ENCODE data around the gene CDC37. TPM values are rescaled to one million over a fixed set of nuclear protein-coding genes. Genes with fewer than 3 reads are reported as not detected.

The CDC37 gene
- total RNA-seq, 2 experiments from 2014 or later: 269 to 332 TPM

- BruUV-seq (replicated peaks): no TSS peak
- no peaks in the 10 kb centered on the region for H3K9me3 ChIP-seq (ENCODE audit: low read length)
- H2AFZ ChIP-seq (ENCODE audit: low read length): no peak overlapping the region
- POLR2A ChIA-PET: no interaction called here
- no peaks in the 10 kb centered on the region for H3K4me1 ChIP-seq (ENCODE audit: insufficient read depth, low read length, poor library complexity, severe bottlenecking)
- no peak overlapping the region for H3K27ac ChIP-seq (ENCODE audit: low read depth, low read length, poor library complexity, severe bottlenecking)
- CTCF ChIA-PET (ENCODE audit: unreplicated experiment): no interaction called here
- no peak overlapping the region for H3K4me3 ChIP-seq (ENCODE audit: low read depth, low read length, poor library complexity, severe bottlenecking)
- no peaks in the 10 kb centered on the region for H4K20me1 ChIP-seq (ENCODE audit: insufficient read depth, low read length)
- H3K4me2 ChIP-seq (ENCODE audit: low read length): no peak overlapping the region
- no peak for TF ChIP-seq EZH2phosphoT487 (IDR thresholded peaks at IDR 0.05; ENCODE audit: borderline replicate concordance, low read depth, low read length)
- TF ChIP-seq, protein P1, sequence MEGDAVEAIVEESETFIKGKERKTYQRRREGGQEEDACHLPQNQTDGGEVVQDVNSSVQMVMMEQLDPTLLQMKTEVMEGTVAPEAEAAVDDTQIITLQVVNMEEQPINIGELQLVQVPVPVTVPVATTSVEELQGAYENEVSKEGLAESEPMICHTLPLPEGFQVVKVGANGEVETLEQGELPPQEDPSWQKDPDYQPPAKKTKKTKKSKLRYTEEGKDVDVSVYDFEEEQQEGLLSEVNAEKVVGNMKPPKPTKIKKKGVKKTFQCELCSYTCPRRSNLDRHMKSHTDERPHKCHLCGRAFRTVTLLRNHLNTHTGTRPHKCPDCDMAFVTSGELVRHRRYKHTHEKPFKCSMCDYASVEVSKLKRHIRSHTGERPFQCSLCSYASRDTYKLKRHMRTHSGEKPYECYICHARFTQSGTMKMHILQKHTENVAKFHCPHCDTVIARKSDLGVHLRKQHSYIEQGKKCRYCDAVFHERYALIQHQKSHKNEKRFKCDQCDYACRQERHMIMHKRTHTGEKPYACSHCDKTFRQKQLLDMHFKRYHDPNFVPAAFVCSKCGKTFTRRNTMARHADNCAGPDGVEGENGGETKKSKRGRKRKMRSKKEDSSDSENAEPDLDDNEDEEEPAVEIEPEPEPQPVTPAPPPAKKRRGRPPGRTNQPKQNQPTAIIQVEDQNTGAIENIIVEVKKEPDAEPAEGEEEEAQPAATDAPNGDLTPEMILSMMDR (conservative IDR thresholded peaks at IDR 0.05; ENCODE audit: low read length): no peak
- intact Hi-C loops (cut with micrococcal nuclease; ENCODE audit: unreplicated experiment): no loop called here
- no peaks in the 10 kb centered on the region for H3K9me2 ChIP-seq (ENCODE audit: insufficient read depth, low read length)
- peaks cover 10% of the 10 kb centered on the region for H3K79me2 ChIP-seq (ENCODE audit: insufficient read depth, low read depth, low read length)
- peaks cover 83% of the 10 kb centered on the region for H3K36me3 ChIP-seq (ENCODE audit: insufficient read depth, low read length)
- no peak for DNase-seq (ENCODE audit: low spot score)
These were observed 10.2 kb downstream of the CDC37 start for GRCh38 chr19:10393137-10393536.

DNA sequence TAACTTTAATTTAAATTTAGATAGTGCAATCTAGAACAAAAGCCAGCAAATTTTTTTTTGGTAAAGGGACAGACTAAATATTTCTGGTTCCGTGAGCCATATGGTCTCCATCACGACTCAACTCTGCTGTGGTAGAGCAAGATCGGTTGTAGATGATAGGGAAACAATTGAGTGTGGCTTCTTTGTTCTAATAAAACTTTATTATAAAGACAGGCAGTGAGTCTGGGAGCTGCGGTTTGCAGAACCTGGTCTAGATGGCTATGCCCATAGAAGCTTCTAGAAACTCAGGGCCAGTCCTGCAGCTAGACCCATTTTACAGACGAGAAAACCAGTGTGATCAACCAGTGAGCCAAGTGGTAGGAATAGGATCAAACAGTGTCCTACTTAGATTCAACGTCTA is 11.2 kb downstream of the CDC37 start:
- H4K20me1 ChIP-seq (ENCODE audit: insufficient read depth, low read length): no peaks in the 10 kb centered on the region
- peaks cover 4% of the 10 kb centered on the region; the same call in 1 of the 2 replicates for H3K79me2 ChIP-seq (ENCODE audit: insufficient read depth, low read depth, low read length)
- ChIA-PET CTCF (ENCODE audit: unreplicated experiment) (no interaction called here), POLR2A (interaction anchor here (0.6 kb wide), 1 partner anchor 257 kb away, joined by 3 read pairs; no protein-coding TSS in a partner anchor)
- intact Hi-C loops (cut with micrococcal nuclease; ENCODE audit: unreplicated experiment): no loop called here
- no peak for DNase-seq (ENCODE audit: low spot score)
- no peak overlapping the region for H3K4me2 ChIP-seq (ENCODE audit: low read length)
- no TSS peak for BruUV-seq (replicated peaks)
- H3K9me3 ChIP-seq (ENCODE audit: low read length): no peaks in the 10 kb centered on the region
- TF ChIP-seq, protein P1 (conservative IDR thresholded peaks at IDR 0.05; ENCODE audit: low read length): no peak
- TF ChIP-seq EZH2phosphoT487 (IDR thresholded peaks at IDR 0.05; ENCODE audit: borderline replicate concordance, low read depth, low read length): no peak
- H3K27ac ChIP-seq (ENCODE audit: low read depth, low read length, poor library complexity, severe bottlenecking): no peak overlapping the region
- H2AFZ ChIP-seq (ENCODE audit: low read length): no peak overlapping the region
- peaks cover 76% of the 10 kb centered on the region for H3K36me3 ChIP-seq (ENCODE audit: insufficient read depth, low read length)
- H3K9me2 ChIP-seq (ENCODE audit: insufficient read depth, low read length): no peaks in the 10 kb centered on the region
- H3K4me1 ChIP-seq (ENCODE audit: insufficient read depth, low read length, poor library complexity, severe bottlenecking): peaks cover 2% of the 10 kb centered on the region
- H3K4me3 ChIP-seq (ENCODE audit: low read depth, low read length, poor library complexity, severe bottlenecking): no peak overlapping the region

DNA sequence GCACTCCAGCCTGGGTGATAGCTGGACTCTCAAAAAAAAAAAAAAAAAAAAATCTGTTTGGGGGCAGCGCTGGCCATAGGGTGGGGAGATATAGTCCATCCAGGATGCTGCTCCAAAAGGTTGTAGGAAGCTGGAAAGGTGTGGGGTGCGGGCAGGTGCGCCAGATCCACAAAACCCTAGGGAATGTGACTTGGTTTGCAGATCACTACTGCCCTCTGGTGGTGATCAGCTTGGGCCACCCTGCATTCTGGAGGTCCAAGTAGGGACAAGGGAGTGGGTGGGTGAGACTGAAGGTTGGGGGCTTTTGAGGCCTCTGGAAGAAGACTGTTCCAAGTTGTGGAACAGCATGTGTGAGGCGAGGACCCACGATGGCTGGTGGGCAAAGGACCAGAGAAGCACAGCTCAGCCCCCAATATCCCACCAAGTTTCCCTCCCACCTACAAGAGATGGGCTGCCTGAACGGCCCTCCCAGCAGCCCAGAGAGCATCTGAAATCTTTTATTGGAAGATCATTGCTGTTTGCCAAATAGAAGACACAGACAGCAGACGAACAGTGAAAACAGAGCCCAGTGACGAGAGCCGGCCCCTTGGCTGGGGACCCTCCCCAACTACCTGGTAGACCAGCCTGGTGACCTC is 12.6 kb downstream of the CDC37 start:
- no peak overlapping the region for H3K4me3 ChIP-seq (ENCODE audit: low read depth, low read length, poor library complexity, severe bottlenecking)
- peaks cover 63% of the 10 kb centered on the region for H3K36me3 ChIP-seq (ENCODE audit: insufficient read depth, low read length)
- H3K9me2 ChIP-seq (ENCODE audit: insufficient read depth, low read length): no peaks in the 10 kb centered on the region
- BruUV-seq (replicated peaks): no TSS peak
- H3K4me1 ChIP-seq (ENCODE audit: insufficient read depth, low read length, poor library complexity, severe bottlenecking): peaks cover 2% of the 10 kb centered on the region
- DNase-seq (ENCODE audit: low spot score): peak; percentile 79
- ChIA-PET POLR2A (interaction anchor here (0.7 kb wide), 1 partner anchor 120 kb away, joined by 3 read pairs; the partner anchor contains the start of gene ICAM1), CTCF (ENCODE audit: unreplicated experiment) (interaction anchor here (1.2 kb wide), 1 partner anchor 120 kb away, joined by 4 read pairs; the partner anchor contains the start of gene ICAM1)
- H3K27ac ChIP-seq (ENCODE audit: low read depth, low read length, poor library complexity, severe bottlenecking): no peak overlapping the region
- H3K4me2 ChIP-seq (ENCODE audit: low read length): no peak overlapping the region
- TF ChIP-seq, protein P1 (conservative IDR thresholded peaks at IDR 0.05; ENCODE audit: low read length): peak; percentile 91
- TF ChIP-seq EZH2phosphoT487 (IDR thresholded peaks at IDR 0.05; ENCODE audit: borderline replicate concordance, low read depth, low read length): no peak
- no peak overlapping the region for H2AFZ ChIP-seq (ENCODE audit: low read length)
- H3K79me2 ChIP-seq (ENCODE audit: insufficient read depth, low read depth, low read length): no peaks in the 10 kb centered on the region
- no peaks in the 10 kb centered on the region for H4K20me1 ChIP-seq (ENCODE audit: insufficient read depth, low read length)
- intact Hi-C loops (cut with micrococcal nuclease; ENCODE audit: unreplicated experiment): no loop called here
- no peaks in the 10 kb centered on the region for H3K9me3 ChIP-seq (ENCODE audit: low read length)
